Activated CD4-positive, alpha-beta T cell treated with anti-CD3 and anti-CD28 coated beads, Interleukin-2, amount 10 ng/mL, durations not matched to agents 7 days and 5 days (primary cell): ENCODE measurements around the gene AKIP1. TPM values are rescaled to one million over a fixed set of nuclear protein-coding genes. Genes with fewer than 3 reads are reported as not detected.
"Not testable (repeated sequence)": the region's sequence is repeated elsewhere in the genome, so short reads cannot be mapped to it uniquely, and the experiment has no call there.

Experiments
- CTCF ChIA-PET: fragments of 350-600 bp; sonication (Branson Sonifier 250); formaldehyde crosslinking; loops from one replicate; lab custom pipeline; 2021; ENCODE audit warnings: antibody characterized with exemption; lab: Charles Lee
- POLR2A ChIA-PET: fragments of 350-600 bp; sonication (Branson Sonifier 250); formaldehyde crosslinking; loops from one replicate; lab custom pipeline; 2021; ENCODE audit warnings: antibody characterized with exemption; lab: Charles Lee
- DNase-seq: peaks from one replicate; pipeline ENCODE4 v3.0.0-alpha.2; 2020
- H3K27ac Mint-ChIP-seq: one replicate; pipeline ENCODE4 v1.8.0; 2021; ENCODE audit warnings: mild to moderate bottlenecking, moderate library complexity, mixed read lengths
- H3K27me3 Mint-ChIP-seq: one replicate; pipeline ENCODE4 v1.8.0; 2021; ENCODE audit warnings: mixed read lengths
- H3K36me3 Mint-ChIP-seq: one replicate; pipeline ENCODE4 v1.8.0; 2021; ENCODE audit warnings: low read depth, mixed read lengths
- H3K4me1 Mint-ChIP-seq: one replicate; pipeline ENCODE4 v1.8.0; 2021; ENCODE audit warnings: mixed read lengths
- H3K4me3 Mint-ChIP-seq: one replicate; pipeline ENCODE4 v1.8.0; 2021; ENCODE audit warnings: mild to moderate bottlenecking, moderate library complexity, mixed read lengths
- H3K9me3 Mint-ChIP-seq: one replicate; pipeline ENCODE4 v1.8.0; 2021; ENCODE audit warnings: mixed read lengths
- total RNA-seq, 2 experiments: library from RNA; stranded (reverse); gene quantifications; one replicate each; pipeline ENCODE4 v1.2.3, GENCODE V29; 2021

AKIP1 gene
- total RNA-seq, 2 experiments from 2014 or later = 30.0 to 35.0 TPM

DNA sequence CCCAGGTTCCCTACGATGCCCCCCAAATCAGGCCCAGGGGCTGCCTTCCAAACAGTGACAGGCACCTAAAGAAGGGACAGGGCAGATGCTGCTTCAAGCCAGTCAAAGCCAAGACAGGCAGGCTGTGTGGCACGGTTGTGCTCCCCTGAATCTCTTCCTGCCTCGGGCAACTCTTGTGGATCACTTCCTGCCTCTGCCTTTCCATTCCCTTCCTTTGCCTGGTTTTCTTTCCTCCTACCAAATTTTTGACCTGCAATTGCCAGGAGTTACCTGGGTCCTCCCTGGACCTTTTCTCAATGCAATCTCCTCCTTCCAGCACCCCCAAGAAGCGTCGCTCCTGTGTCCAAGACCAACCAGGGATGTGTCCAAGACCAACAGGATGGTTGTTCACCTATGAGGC, 16.2 kb downstream of the AKIP1 start:
- ChIA-PET POLR2A (interaction anchor here (0.6 kb wide), 1 partner anchor 1013 kb away, joined by 3 read pairs; no protein-coding TSS in a partner anchor), CTCF (interaction anchor here (0.6 to 0.8 kb wide), 3 partner anchors 13 to 498 kb away, joined by 3 read pairs; no protein-coding TSS in a partner anchor)
- DNase-seq = no peak
- Mint-ChIP-seq H3K36me3 (peaks cover 8% of the 10 kb centered on the region), H3K9me3 (no peaks in the 10 kb centered on the region), H3K4me1 (no peaks in the 10 kb centered on the region), H3K27me3 (no peaks in the 10 kb centered on the region), H3K27ac (no peak overlapping the region), H3K4me3 (no peak overlapping the region)

DNA sequence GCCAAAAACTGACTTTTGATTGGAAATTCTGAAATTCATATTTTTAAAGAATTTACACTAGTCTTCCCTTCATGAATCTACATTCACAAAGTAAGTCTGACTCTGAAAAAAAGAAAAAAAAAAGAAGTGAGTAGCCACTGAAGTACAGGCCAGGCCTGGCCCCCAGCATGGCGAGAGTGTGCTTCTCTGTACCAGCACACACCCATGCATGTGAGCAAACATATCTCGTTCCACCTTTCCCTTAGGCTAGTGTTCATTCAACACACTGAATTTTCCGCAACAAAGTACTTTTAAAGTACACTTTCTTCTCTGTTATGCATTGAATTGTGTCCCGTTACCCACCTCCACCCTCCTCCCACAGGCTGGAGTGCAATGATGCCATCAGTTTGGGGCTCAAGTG, 17.2 kb downstream of the AKIP1 start:
- ChIA-PET POLR2A (no interaction called here), CTCF (no interaction called here)
- Mint-ChIP-seq H3K36me3 (peaks cover 4% of the 10 kb centered on the region), H3K27ac (peak overlapping the region; percentile 6), H3K4me3 (no peak overlapping the region), H3K4me1 (no peaks in the 10 kb centered on the region), H3K9me3 (no peaks in the 10 kb centered on the region), H3K27me3 (no peaks in the 10 kb centered on the region)
- DNase-seq = no peak

DNA sequence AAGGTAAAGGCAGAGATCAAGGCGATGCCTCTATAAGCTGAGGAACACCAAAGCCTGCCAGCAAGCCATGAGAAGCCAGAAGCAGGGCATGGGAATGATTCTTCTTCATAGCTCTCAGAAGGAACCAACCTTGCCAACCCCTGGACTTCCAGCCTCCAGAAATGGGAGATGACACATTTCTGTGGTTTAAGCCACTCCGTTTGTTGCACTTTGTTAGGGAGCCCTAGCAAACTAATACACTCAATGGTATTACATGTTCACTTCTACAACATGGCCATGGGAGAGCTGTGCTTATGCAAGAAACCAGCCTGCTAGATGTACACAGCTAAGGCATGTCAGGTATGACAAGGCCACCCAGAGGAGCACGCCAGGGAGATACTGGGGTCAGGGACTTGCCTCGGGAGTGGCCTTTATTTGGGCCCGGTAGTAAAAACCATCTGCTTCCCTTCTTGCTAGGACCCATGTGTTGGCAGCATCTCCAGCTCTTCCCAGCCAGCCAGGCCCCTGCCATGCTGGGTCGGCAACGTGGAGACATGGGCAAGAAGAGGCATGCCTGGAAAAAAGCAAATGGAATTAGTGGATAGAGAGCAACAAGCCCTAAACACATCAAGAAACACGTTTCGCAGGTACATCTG, 18.1 kb downstream of the AKIP1 start:
- Mint-ChIP-seq H3K4me3 (no peak overlapping the region), H3K9me3 (no peaks in the 10 kb centered on the region), H3K36me3 (peaks cover 4% of the 10 kb centered on the region), H3K4me1 (no peaks in the 10 kb centered on the region), H3K27me3 (no peaks in the 10 kb centered on the region), H3K27ac (no peak overlapping the region)
- ChIA-PET POLR2A (no interaction called here), CTCF (interaction anchor here (0.7 kb wide), 1 partner anchor 194 kb away, joined by 3 read pairs; no protein-coding TSS in a partner anchor)
- no peak for DNase-seq

DNA sequence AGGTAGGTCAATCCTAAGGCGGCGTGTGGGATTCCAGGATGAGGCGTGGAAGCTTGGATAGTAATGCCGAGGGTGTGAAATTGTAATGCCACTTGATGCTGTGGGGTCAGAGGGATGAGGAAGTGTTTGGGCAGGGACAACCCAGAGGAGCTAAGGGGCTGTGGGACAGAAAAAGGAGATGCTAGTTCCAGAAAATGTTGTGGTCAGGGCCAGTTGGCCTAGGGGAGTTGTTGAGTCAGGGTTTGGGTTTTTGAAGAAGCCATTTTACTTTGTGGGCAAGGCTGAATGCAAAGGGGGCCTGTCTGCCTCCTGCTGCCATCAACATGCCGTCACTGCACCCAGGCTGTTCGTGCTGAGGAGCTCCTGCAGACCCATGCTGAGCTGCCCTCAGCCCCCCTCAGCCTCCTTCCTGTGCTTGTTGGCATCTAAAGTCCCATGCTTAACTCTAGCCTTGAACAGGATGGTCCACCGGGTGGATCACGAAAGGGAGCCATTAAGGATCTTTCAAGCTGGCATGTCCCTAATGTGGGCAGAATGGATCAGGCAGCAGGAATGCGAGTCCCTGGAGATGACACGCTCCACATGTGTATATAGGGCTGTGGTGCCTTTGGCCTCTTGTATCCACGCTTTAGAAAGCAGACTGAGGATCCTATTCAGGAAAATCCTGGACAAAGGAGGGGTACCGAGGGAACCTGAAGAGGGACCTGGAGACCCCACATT, 19.6 kb downstream of the AKIP1 start:
- Mint-ChIP-seq H3K4me3 (no peak overlapping the region), H3K9me3 (no peaks in the 10 kb centered on the region), H3K4me1 (peaks cover 4% of the 10 kb centered on the region), H3K27me3 (no peaks in the 10 kb centered on the region), H3K27ac (no peak overlapping the region), H3K36me3 (no peaks in the 10 kb centered on the region)
- ChIA-PET CTCF (interaction anchor here (0.6 to 1.2 kb wide), 2 partner anchors 72 to 734 kb away, joined by 3 read pairs; no protein-coding TSS in a partner anchor), POLR2A (interaction anchor here (0.6 kb wide), 1 partner anchor 809 kb away, joined by 3 read pairs; no protein-coding TSS in a partner anchor)
- no peak for DNase-seq

DNA sequence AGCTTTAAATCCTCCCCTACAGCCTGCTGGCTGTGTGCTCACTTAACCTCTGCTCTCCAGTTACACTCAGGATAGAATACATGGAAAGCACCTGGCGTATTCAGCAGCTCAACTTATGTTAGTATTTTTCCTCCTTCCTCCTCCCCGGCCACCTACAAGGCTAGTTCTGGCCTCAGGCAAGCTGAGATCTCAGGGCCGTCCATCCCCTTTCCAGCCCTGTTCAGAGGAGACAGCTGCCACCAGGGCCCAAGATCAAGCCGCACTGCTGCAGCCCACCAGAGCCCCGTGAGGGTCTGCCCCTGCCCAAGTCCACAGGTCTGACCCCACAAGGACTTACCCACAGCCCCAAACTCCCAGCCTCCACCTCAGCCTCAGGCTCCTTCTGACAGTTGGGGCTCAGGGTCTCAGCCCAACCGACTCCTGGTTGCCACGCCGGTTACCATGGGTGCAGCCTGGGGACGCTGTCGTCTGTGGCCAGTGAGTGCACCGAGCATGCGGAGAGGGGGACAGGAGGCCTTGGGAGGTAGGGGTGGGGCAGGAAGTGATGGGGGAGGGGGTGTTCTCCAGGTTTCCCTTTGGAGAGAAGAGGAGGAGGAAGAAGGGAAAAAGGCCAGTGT, 21.7 kb downstream of the AKIP1 start, which contains the start of gene C11orf16:
Gene C11orf16, minus strand, starts transcription at position 384 of the 617 bp plus-strand sequence. CDS start 639 bp downstream, outside the sequence.
- H3K27ac Mint-ChIP-seq = no peak within 1 kb of the TSS
- H3K4me3 Mint-ChIP-seq = no peak within 1 kb of the TSS
- no peaks in the 10 kb centered on the region for H3K27me3 Mint-ChIP-seq
- POLR2A ChIA-PET = no interaction called here
- DNase-seq = no peak
- CTCF ChIA-PET = no interaction called here
- no peaks in the 10 kb centered on the region for H3K9me3 Mint-ChIP-seq
- H3K36me3 Mint-ChIP-seq = no peaks in the 10 kb centered on the region
- H3K4me1 Mint-ChIP-seq = peaks cover 4% of the 10 kb centered on the region

DNA sequence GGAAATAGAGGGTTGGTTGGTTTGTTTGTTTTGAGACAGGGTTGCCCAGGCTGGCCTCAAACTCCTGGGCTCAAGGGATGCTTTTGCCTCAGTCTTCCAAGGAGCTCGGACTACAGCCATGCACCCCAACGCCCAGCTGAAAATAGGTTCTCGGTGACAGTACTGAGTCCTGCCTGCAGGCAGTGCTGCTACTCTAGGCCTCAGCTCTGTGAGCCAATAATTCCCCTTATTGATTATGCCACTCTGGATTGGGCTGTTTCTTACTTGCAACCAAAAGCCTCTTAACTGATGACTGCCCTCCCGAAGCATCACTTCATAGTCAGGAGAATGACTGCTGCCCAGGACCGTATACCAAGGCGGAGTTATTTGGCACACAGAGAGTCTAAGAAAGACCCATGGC, 22.9 kb downstream of the AKIP1 start:
- POLR2A ChIA-PET = no interaction called here

DNA sequence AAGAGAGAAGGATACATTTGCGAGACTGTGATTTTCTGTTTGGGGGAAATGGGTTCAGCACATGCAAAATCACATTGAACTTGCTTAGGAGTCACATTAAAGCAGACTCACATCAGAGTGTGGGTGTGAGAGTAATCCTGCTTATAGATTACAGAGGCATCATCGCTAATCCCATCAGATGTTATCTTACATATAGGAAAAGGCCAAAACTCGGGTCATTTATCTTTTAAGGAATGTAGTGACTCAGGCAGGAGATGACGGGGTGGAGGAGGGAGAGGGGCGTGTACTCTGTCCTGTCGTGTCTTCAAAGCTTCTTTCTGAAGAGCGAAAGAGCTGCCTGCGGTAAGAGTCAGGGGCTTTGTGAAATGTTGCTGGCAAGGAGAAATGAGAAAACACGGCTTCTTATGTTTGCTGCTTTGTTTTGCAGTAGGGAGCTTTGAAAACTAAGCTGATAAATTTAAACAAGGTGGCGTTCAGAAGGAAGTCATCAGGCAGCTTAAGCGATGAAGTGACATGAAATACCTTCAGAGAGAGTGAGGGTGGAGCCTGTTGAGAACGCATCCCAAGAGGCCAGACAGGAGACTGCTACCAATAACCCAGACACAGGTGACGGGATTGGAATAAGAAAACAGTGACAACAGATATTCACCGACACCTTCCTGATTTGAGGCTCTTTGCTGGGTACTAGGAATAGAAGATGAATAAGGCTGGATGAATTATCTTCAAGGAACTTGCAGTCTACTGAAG, 23.9 kb downstream of the AKIP1 start:
- H3K27me3 Mint-ChIP-seq = no peaks in the 10 kb centered on the region
- peaks cover 4% of the 10 kb centered on the region for H3K4me1 Mint-ChIP-seq
- CTCF ChIA-PET = interaction anchor here (0.8 to 1.3 kb wide), 2 partner anchors 9 to 25 kb away, joined by 3 to 4 read pairs; no protein-coding TSS in a partner anchor
- no peak overlapping the region for H3K27ac Mint-ChIP-seq
- POLR2A ChIA-PET = no interaction called here
- no peaks in the 10 kb centered on the region for H3K36me3 Mint-ChIP-seq
- H3K9me3 Mint-ChIP-seq = no peaks in the 10 kb centered on the region
- H3K4me3 Mint-ChIP-seq = peak overlapping the region; percentile 12
- DNase-seq = no peak

More for the DNA sequence above, 22.9 kb downstream of the AKIP1 start:
- Mint-ChIP-seq H3K36me3 (no peaks in the 10 kb centered on the region), H3K4me3 (no peak overlapping the region), H3K4me1 (peaks cover 4% of the 10 kb centered on the region), H3K27ac (no peak overlapping the region), H3K9me3 (no peaks in the 10 kb centered on the region), H3K27me3 (no peaks in the 10 kb centered on the region)
- CTCF ChIA-PET = interaction anchor here (1.0 kb wide), 1 partner anchor 12 kb away, joined by 3 read pairs; no protein-coding TSS in a partner anchor
- DNase-seq = no peak

DNA sequence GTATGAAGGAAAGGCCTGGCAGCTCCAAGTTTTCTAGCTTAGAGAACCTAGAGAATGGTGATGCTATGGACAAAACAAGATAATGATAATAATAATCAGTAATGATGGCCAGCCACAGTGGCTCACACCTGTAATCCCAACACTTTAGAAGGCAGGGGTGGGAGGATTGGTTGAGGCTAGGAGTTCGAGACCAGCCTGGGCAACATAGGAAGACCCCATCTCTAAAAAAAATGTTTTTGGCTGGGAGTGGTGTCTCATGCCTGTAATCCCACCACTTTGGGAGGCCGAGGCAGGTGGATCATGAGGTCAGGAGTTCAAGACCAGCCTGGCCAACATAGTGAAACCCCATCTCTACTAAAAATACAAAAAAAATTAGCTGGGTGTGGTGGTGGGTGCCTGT, 24.8 kb downstream of the AKIP1 start:
- H3K27me3 Mint-ChIP-seq, DNase-seq, H3K4me3 Mint-ChIP-seq, POLR2A ChIA-PET, H3K36me3 Mint-ChIP-seq, H3K4me1 Mint-ChIP-seq, H3K9me3 Mint-ChIP-seq, H3K27ac Mint-ChIP-seq: not testable (repeated sequence)
- CTCF ChIA-PET = interaction anchor here (0.8 to 1.3 kb wide), 2 partner anchors 10 to 24 kb away, joined by 3 to 4 read pairs; no protein-coding TSS in a partner anchor

DNA sequence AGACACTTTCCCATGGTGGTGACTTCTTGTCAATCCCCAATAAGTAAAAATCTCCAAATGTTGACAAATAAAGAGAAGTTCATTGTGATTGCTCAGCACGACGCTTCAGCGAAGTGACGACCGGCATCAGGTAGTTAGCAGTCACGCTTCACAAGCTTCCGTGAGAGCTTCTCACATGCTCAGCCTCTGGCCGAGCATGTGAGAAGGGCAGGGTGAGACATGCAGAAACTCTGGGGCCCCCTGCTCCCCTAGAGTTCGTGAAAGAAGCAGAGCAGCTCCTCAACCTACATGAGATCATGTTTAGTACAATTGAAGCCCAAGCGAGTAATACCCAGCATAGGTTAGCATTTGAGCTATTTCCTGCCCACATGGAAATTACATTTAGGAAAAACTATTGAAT, 26.2 kb downstream of the AKIP1 start:
- ChIA-PET CTCF (interaction anchor here (0.8 to 1.9 kb wide), 2 partner anchors 13 to 15 kb away, joined by 4 read pairs; no protein-coding TSS in a partner anchor), POLR2A (no interaction called here)
- no peaks in the 10 kb centered on the region for H3K36me3 Mint-ChIP-seq
- no peak for DNase-seq
- peaks cover 4% of the 10 kb centered on the region for H3K4me1 Mint-ChIP-seq
- no peak overlapping the region for H3K27ac Mint-ChIP-seq
- H3K4me3 Mint-ChIP-seq = no peak overlapping the region
- peaks cover 11% of the 10 kb centered on the region for H3K27me3 Mint-ChIP-seq
- no peaks in the 10 kb centered on the region for H3K9me3 Mint-ChIP-seq

DNA sequence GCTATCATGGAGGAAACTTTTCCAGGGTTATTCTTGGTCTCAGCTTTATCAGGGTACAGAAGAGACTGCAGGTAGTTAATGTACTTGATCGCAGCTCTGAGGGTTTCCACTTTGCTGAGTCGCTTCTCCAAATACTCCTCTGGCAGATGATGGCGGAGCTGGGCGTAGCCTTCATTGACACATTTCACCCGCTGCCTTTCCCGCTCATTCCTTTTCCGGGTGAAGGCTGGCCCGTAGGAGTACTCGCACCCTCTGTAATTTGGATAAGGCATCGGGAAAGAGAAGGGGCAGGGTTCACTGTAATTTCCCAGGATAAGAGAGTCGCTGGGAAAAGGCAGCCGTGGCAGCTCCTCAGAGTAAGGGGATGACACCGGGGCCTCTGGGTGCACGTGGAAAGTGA, 26.7 kb downstream of the AKIP1 start:
- Mint-ChIP-seq H3K27me3 (peaks cover 13% of the 10 kb centered on the region), H3K36me3 (no peaks in the 10 kb centered on the region), H3K4me1 (peaks cover 4% of the 10 kb centered on the region), H3K4me3 (no peak overlapping the region), H3K27ac (no peak overlapping the region), H3K9me3 (no peaks in the 10 kb centered on the region)
- DNase-seq = no peak
- CTCF ChIA-PET = interaction anchor here (1.9 kb wide), 1 partner anchor 13 kb away, joined by 4 read pairs; no protein-coding TSS in a partner anchor
- POLR2A ChIA-PET = no interaction called here

DNA sequence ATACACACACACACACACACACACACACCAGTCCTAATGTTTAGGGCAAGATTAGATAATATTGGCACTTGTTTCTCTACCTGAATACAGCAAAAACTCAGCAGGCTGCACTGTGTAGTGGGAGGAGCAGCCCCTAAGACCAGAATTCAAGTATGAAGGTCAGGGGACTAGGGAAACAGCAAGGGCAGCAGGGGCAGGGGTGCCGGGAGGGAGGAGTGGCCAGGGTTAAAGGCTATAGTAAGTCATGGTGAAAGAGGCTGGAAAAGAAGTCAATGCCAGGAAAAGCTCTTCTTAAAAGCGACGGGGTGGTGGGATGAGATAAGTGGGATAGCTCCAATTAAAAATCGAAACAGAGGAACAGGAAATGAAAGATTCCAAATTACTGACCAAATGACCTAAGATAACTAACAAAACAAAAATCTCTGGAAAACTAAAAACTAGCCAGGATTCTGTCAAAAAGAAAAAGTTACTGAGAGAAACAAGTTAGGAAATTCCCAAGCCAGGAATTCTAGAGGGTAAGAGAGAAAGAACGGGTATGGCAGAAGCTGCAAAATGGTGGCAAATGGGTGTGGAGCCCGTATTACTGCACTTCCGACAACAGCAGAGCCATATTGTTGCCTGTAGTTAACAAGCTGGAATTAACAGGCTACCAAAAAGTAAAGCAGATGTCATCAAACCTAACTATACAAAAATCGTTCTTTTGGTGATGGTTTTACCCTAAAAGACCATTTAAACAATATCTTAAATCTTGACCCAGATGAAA, 30.5 kb downstream of the AKIP1 start:
- CTCF ChIA-PET = no interaction called here

More for the DNA sequence above, 30.5 kb downstream of the AKIP1 start:
- no peak for DNase-seq
- Mint-ChIP-seq H3K36me3 (no peaks in the 10 kb centered on the region), H3K4me1 (no peaks in the 10 kb centered on the region), H3K27me3 (peaks cover 21% of the 10 kb centered on the region), H3K9me3 (no peaks in the 10 kb centered on the region), H3K4me3 (no peak overlapping the region), H3K27ac (no peak overlapping the region)
- POLR2A ChIA-PET = no interaction called here
